Endothelial cell of umbilical vein (primary cell): ENCODE results near the gene ACO2. TPM values are rescaled to one million over a fixed set of nuclear protein-coding genes. Genes with fewer than 3 reads are reported as not detected.
"Not testable (repeated sequence)": the region's sequence is repeated elsewhere in the genome, so short reads cannot be mapped to it uniquely, and the experiment has no call there.

Source experiments
- BruUV-seq: library from RNA; stranded (reverse); fragments of 400-500 nt; replicated peaks from 2 replicates; lab custom pipeline; 2021; lab: Mats Ljungman, UMichigan
- CTCF ChIA-PET: fragments of 300-600, 350-600 bp; sonication (Branson Sonifier 250); formaldehyde crosslinking; loops from one replicate; lab custom pipeline; 2021; ENCODE audit warnings: antibody characterized with exemption, inconsistent platforms; lab: Charles Lee
- POLR2A ChIA-PET: fragments of 300-600, 350-600 bp; sonication (Branson Sonifier 250); formaldehyde crosslinking; loops from one replicate; lab custom pipeline; 2021; ENCODE audit warnings: antibody characterized with exemption, inconsistent platforms; lab: Charles Lee
- DNase-seq: peaks from one replicate; pipeline ENCODE4 v3.0.0-alpha.2; 2011; ENCODE audit warnings: low read depth, low spot score
- FAIRE-seq: peaks from 2 replicates; lab custom pipeline; 2011; peaks lifted over from hg19 to GRCh38; lab: Jason Lieb, UNC
- H2AFZ ChIP-seq: 2 replicates; pipeline ENCODE4 v1.6.0; 2012; ENCODE audit warnings: low read depth, low read length, control low read depth, inconsistent platforms
- H3K27ac ChIP-seq: 2 replicates; pipeline ENCODE4 v1.5.1; 2011; ENCODE audit warnings: low read depth, mild to moderate bottlenecking, control low read depth, low read length, moderate library complexity; ENCODE audit not compliant: insufficient read depth
- H3K27me3 ChIP-seq, 2 experiments: 2 replicates each; pipeline versions ENCODE4 v1.6.0 to v1.6.1; 2011; ENCODE audit warnings: low read length in 2 of 2, mixed read lengths in 1 of 2; ENCODE audit not compliant: control insufficient read depth in 2 of 2, insufficient read depth in 2 of 2
- H3K36me3 ChIP-seq, 2 experiments: 2 replicates in 1 of 2; 3 replicates in 1 of 2; pipeline ENCODE4 v1.5.1; 2011; ENCODE audit warnings: low read length in 2 of 2, mild to moderate bottlenecking in 1 of 2, moderate library complexity in 1 of 2; ENCODE audit not compliant: control insufficient read depth in 2 of 2, insufficient read depth in 2 of 2; ENCODE audit errors: extremely low read depth in 1 of 2
- H3K4me1 ChIP-seq: 3 replicates; pipeline ENCODE4 v1.5.1; 2011; ENCODE audit warnings: mild to moderate bottlenecking, low read length; ENCODE audit not compliant: control insufficient read depth, insufficient read depth; ENCODE audit errors: extremely low read depth
- H3K4me2 ChIP-seq: 2 replicates; pipeline ENCODE4 v1.6.1; 2011; ENCODE audit warnings: low read length, control low read depth, mixed read lengths; ENCODE audit not compliant: insufficient read depth
- H3K4me3 ChIP-seq, 3 experiments: fragments of 200-600 bp in 1 of 3; sonication (generic), shearing (Covaris generic) in 1 of 3; replicated peaks in 1 of 3; 2 replicates each; pipeline ENCODE4 v1.5.1; 2011 to 2016; ENCODE audit warnings: control low read depth in 3 of 3, low read length in 3 of 3, mild to moderate bottlenecking in 2 of 3, inconsistent platforms in 1 of 3, low read depth in 1 of 3, moderate library complexity in 1 of 3; ENCODE audit not compliant: insufficient read depth in 1 of 3
- H3K79me2 ChIP-seq: 2 replicates; pipeline ENCODE4 v1.6.0; 2012; ENCODE audit warnings: low read length, inconsistent platforms; ENCODE audit not compliant: control insufficient read depth, insufficient read depth
- H3K9ac ChIP-seq: replicated peaks from 2 replicates; pipeline ENCODE3; 2011; ENCODE audit warnings: low read length, control low read depth; ENCODE audit not compliant: insufficient read depth; ENCODE audit errors: extremely low read depth
- H3K9me1 ChIP-seq: replicated peaks from 3 replicates; pipeline ENCODE4 v1.6.0; 2011; ENCODE audit warnings: mild to moderate bottlenecking, low read length; ENCODE audit not compliant: control insufficient read depth, insufficient read depth; ENCODE audit errors: extremely low read depth
- H3K9me3 ChIP-seq: replicated peaks from 2 replicates; pipeline ENCODE4 v1.5.1; 2012; ENCODE audit warnings: low read length, inconsistent platforms; ENCODE audit not compliant: control insufficient read depth, insufficient read depth
- H4K20me1 ChIP-seq: replicated peaks from 2 replicates; pipeline ENCODE3; 2011; ENCODE audit warnings: mild to moderate bottlenecking, low read length; ENCODE audit not compliant: control insufficient read depth, insufficient read depth; ENCODE audit errors: extremely low read depth
- dilution Hi-C: fragments of 300-500 bp; cut with MboI; formaldehyde crosslinking; loops from one replicate; pipeline ENCODE4 v1.15.0; 2019; ENCODE audit warnings: low sequenced_read_pairs; ENCODE audit not compliant: extremely low pct_ligation_motif_present
- intact Hi-C: fragments of 100-400 bp; cut with micrococcal nuclease; formaldehyde crosslinking; loops from one replicate; pipeline ENCODE4 v1.10.0; 2022
- polyA plus RNA-seq, 4 experiments: library from polyadenylated mRNA; depleted of rRNA in 3 of 4; stranded (reverse) in 3 of 4; unstranded in 1 of 4; fragments of >200 nt; gene quantifications; 2 replicates each; pipeline versions ENCODE4 v1.2.1 to v1.2.3, GENCODE V29; 2011 to 2012; ENCODE audit warnings: missing spikeins in 1 of 4
- total RNA-seq: library from RNA; stranded (reverse); gene quantifications from 2 replicates; pipeline ENCODE4 v1.2.3, GENCODE V29; 2021
- TF ChIP-seq, protein P1 (sequence below): IDR thresholded peaks from 2 replicates; pipeline ENCODE4 v1.6.1; 2011; ENCODE audit not compliant: insufficient read depth, insufficient read length

ACO2 gene
- total and polyA plus RNA-seq, 2 donors (not counting 3 experiments of a cell fraction or from before 2014, with no cell fraction given): 63.8 to 79.7 TPM

DNA sequence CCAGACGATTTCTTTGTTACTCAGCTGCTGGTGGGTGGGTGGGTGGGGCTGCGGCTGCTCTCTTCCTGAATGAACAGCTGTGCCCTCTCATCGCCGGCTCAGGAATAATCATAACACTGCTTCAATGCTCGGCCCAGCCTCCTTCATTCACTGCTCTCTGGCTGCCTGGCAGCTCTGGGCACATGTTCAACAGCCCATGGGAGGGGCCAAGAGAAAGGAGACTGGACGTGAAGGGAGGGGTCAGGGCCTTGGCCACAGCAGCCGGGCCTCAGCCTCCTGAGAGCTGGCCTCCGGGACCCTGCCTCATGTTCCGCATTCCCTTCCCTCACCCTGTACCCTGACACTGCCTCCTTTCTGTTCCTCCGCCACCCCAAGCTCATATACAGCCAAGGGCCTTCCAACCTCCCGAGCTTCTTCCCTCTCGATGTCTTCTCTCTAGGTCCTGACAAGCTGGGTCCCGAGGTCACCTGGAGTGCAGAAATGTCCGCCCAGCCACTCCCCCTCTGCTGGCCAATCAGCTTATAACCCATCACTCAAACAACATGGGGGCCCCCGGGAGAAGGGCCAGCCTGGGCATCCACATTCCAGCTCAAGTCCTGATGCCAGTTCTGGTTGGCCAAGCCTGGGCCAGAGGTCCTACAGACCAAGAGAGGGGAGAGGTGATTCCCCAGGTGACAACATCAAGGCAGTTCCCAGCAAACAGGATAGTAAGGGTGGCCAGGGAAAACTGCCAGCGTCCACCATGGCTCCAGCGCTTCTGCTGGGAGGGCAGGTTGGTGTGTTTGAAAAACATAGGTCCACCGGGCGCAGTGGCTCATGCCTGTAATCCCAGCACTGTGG lies 88.7 kb downstream of the ACO2 start:
- Histone ChIP-seq H3K4me2 (no peak overlapping the region), H3K79me2 (no peaks in the 10 kb centered on the region), H3K4me1 (no peaks in the 10 kb centered on the region), H3K27ac (no peak overlapping the region), H3K36me3 (no peaks in the 10 kb centered on the region), H4K20me1 (no peaks in the 10 kb centered on the region), H3K9me1 (no peaks in the 10 kb centered on the region), H2AFZ (peak overlapping the region; percentile 12), H3K4me3 (no peak overlapping the region), H3K9ac (no peak overlapping the region), H3K27me3 (peaks cover 0 to 8% of the 10 kb centered on the region in 2 experiments), H3K9me3 (no peaks in the 10 kb centered on the region)
- FAIRE-seq (peak; percentile 86), DNase-seq (peak; percentile 64)
- CTCF ChIA-PET: interaction anchor here (0.6 to 3.7 kb wide), 6 partner anchors 10 to 176 kb away, joined by 3 to 18 read pairs (median 5); partner anchors contain the start of genes PMM1, POLR3H and TEF
- POLR2A ChIA-PET: interaction anchor here (0.8 kb wide), 1 partner anchor 17 kb away, joined by 4 read pairs; no protein-coding TSS in a partner anchor
- dilution Hi-C loops (no loop called here), intact Hi-C loops (no loop called here)
- TF ChIP-seq, protein P1, sequence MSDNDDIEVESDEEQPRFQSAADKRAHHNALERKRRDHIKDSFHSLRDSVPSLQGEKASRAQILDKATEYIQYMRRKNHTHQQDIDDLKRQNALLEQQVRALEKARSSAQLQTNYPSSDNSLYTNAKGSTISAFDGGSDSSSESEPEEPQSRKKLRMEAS: no peak
- no TSS peak for BruUV-seq

DNA sequence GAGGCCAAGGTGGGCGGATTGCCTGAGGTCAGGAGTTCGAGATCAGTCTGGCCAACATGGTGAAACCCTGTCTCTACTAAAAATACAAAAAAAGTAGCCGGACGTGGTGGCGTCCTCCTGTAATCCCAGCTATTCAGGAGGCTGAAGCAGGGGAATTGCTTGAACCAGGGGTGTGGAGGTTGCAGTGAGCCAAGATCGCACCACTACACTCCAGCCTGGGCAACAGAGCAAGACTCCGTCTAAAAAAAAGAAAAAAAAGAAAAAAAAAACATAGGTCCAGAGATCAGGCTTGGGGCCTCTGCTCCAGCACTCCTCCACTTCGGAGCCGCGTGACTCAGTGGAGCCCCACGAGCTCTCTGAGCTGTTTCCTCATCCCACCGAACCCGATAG lies 89.3 kb downstream of the ACO2 start:
- DNase-seq, H3K9ac ChIP-seq, H3K27me3 ChIP-seq, FAIRE-seq, H4K20me1 ChIP-seq, H3K9me3 ChIP-seq, H2AFZ ChIP-seq, H3K79me2 ChIP-seq, H3K9me1 ChIP-seq, H3K27ac ChIP-seq, H3K4me2 ChIP-seq, dilution Hi-C loops, H3K4me3 ChIP-seq, intact Hi-C loops, H3K36me3 ChIP-seq, POLR2A ChIA-PET, BruUV-seq, H3K4me1 ChIP-seq: not testable (repeated sequence)
- CTCF ChIA-PET: interaction anchor here (1.4 to 3.7 kb wide), 3 partner anchors 14 to 32 kb away, joined by 6 to 18 read pairs (median 7); partner anchors contain the start of genes PMM1 and POLR3H
